Measurements from ENCODE around the gene NDUFB3. TPM values are rescaled to one million over a fixed set of nuclear protein-coding genes. Genes with fewer than 3 reads are reported as not detected.

Gene NDUFB3
- total RNA-seq, 1 donor from 2014 or later, result 38.8 TPM

- TF ChIP-seq CTCF (IDR thresholded peaks at IDR 0.05), result no peak
- no peak for TF ChIP-seq POLR2AphosphoS5 (IDR thresholded peaks at IDR 0.05; ENCODE audit: insufficient read depth in 1 of 2, low read depth in 1 of 2)
- no peak for TF ChIP-seq POLR2A (IDR thresholded peaks at IDR 0.05)
- Histone ChIP-seq H3K27ac (no peak overlapping the region), H3K9me3 (no peaks in the 10 kb centered on the region), H3K4me1 (no peaks in the 10 kb centered on the region), H3K27me3 (no peaks in the 10 kb centered on the region), H3K4me3 (no peak overlapping the region), H3K36me3 (no peaks in the 10 kb centered on the region)
- DNase-seq (ENCODE audit: extremely low spot score in 2 of 2), result no peak
- intact Hi-C loops (cut with DNase I), result no loop called here
Observed at GRCh38 chr2:201046881-201047280, 24.9 kb upstream of the NDUFB3 start.

GRCh38 chr2:201049455-201049854 lies 22.3 kb upstream of the NDUFB3 start:
- Histone ChIP-seq H3K27ac (no peak overlapping the region), H3K9me3 (no peaks in the 10 kb centered on the region), H3K27me3 (no peaks in the 10 kb centered on the region), H3K4me3 (no peak overlapping the region), H3K4me1 (no peaks in the 10 kb centered on the region), H3K36me3 (no peaks in the 10 kb centered on the region)
- no peak for DNase-seq (ENCODE audit: extremely low spot score in 2 of 2)
- TF ChIP-seq POLR2A (IDR thresholded peaks at IDR 0.05) (no peak), POLR2AphosphoS5 (IDR thresholded peaks at IDR 0.05; ENCODE audit: insufficient read depth in 1 of 2, low read depth in 1 of 2) (no peak), CTCF (IDR thresholded peaks at IDR 0.05) (no peak)
- intact Hi-C loops (cut with DNase I), result no loop called here

GRCh38 chr2:201057087-201057521 lies 14.7 kb upstream of the NDUFB3 start:
- Histone ChIP-seq H3K4me3 (no peak overlapping the region), H3K36me3 (no peaks in the 10 kb centered on the region), H3K27ac (no peak overlapping the region), H3K9me3 (no peaks in the 10 kb centered on the region), H3K4me1 (peaks cover 6% of the 10 kb centered on the region), H3K27me3 (no peaks in the 10 kb centered on the region)
- no peak for DNase-seq (ENCODE audit: extremely low spot score in 2 of 2)
- TF ChIP-seq CTCF (IDR thresholded peaks at IDR 0.05) (no peak), POLR2A (IDR thresholded peaks at IDR 0.05) (no peak), POLR2AphosphoS5 (IDR thresholded peaks at IDR 0.05; ENCODE audit: insufficient read depth in 1 of 2, low read depth in 1 of 2) (no peak)
- intact Hi-C loops (cut with DNase I), result no loop called here

GRCh38 chr2:201057715-201058248 lies 14.0 kb upstream of the NDUFB3 start:
- no peaks in the 10 kb centered on the region for H3K27me3 ChIP-seq
- no peaks in the 10 kb centered on the region for H3K36me3 ChIP-seq
- H3K9me3 ChIP-seq, result no peaks in the 10 kb centered on the region
- intact Hi-C loops (cut with DNase I), result no loop called here
- peaks cover 6% of the 10 kb centered on the region for H3K4me1 ChIP-seq
- no peak for TF ChIP-seq POLR2A (IDR thresholded peaks at IDR 0.05)
- TF ChIP-seq POLR2AphosphoS5 (IDR thresholded peaks at IDR 0.05; ENCODE audit: insufficient read depth in 1 of 2, low read depth in 1 of 2), result no peak
- TF ChIP-seq CTCF (IDR thresholded peaks at IDR 0.05), result no peak
- no peak for DNase-seq (ENCODE audit: extremely low spot score in 2 of 2)
- H3K27ac ChIP-seq, result no peak overlapping the region
- H3K4me3 ChIP-seq, result no peak overlapping the region

- H3K4me3 ChIP-seq, result no peak overlapping the region
- no peaks in the 10 kb centered on the region for H3K27me3 ChIP-seq
- no peak for TF ChIP-seq POLR2A (IDR thresholded peaks at IDR 0.05)
- no peak for TF ChIP-seq POLR2AphosphoS5 (IDR thresholded peaks at IDR 0.05; ENCODE audit: insufficient read depth in 1 of 2, low read depth in 1 of 2)
- TF ChIP-seq CTCF (IDR thresholded peaks at IDR 0.05), result no peak
- H3K27ac ChIP-seq, result no peak overlapping the region
- H3K9me3 ChIP-seq, result no peaks in the 10 kb centered on the region
- no peak for DNase-seq (ENCODE audit: extremely low spot score in 2 of 2)
- H3K36me3 ChIP-seq, result no peaks in the 10 kb centered on the region
- intact Hi-C loops (cut with DNase I), result no loop called here
- H3K4me1 ChIP-seq, result peaks cover 6% of the 10 kb centered on the region
Observed at GRCh38 chr2:201058914-201059313, 12.9 kb upstream of the NDUFB3 start.

Data from vagina (tissue), 2 donors.